Lung (tissue), 12 donors: ENCODE results near the gene ACTA1. TPM values are rescaled to one million over a fixed set of nuclear protein-coding genes. Genes with fewer than 3 reads are reported as not detected.
"Not testable (repeated sequence)": the region's sequence is repeated elsewhere in the genome, so short reads cannot be mapped to it uniquely, and the experiment has no call there.

Source experiments
- ATAC-seq: fragments of 200-7000 bp; cut with Tn5 transposase; one replicate; pipeline ENCODE4 v1.9.1; 2020; ENCODE audit warnings: moderate number of reproducible peaks; ENCODE audit not compliant: insufficient read depth, low FRiP score
- DNase-seq, 3 donors: peaks; one replicate each; pipeline ENCODE4 v3.0.0-alpha.2; 2013 to 2017
- H3K27ac ChIP-seq, 2 donors: one replicate each; pipeline ENCODE4 v1.5.1; 2013; ENCODE audit warnings: mild to moderate bottlenecking in 2 of 2, moderate library complexity in 2 of 2, control low read depth in 1 of 2, inconsistent platforms in 1 of 2, low read depth in 1 of 2, low read length in 1 of 2
- H3K27me3 ChIP-seq, 3 donors: one replicate each; pipeline ENCODE4 v1.5.1; 2013; ENCODE audit warnings: low read length in 2 of 3; ENCODE audit not compliant: control insufficient read depth in 3 of 3, insufficient read depth in 3 of 3
- H3K36me3 ChIP-seq, 4 donors: one replicate each; pipeline ENCODE4 v1.5.1; 2013; ENCODE audit warnings: low read length in 4 of 4, mild to moderate bottlenecking in 1 of 4, moderate library complexity in 1 of 4; ENCODE audit not compliant: control insufficient read depth in 4 of 4, insufficient read depth in 4 of 4
- H3K4me1 ChIP-seq, 5 donors: one replicate each; pipeline ENCODE4 v1.5.1; 2013; ENCODE audit warnings: low read length in 5 of 5, mild to moderate bottlenecking in 2 of 5, moderate library complexity in 1 of 5; ENCODE audit not compliant: control insufficient read depth in 5 of 5, insufficient read depth in 5 of 5
- H3K4me3 ChIP-seq: one replicate; pipeline ENCODE4 v1.5.1; 2013; ENCODE audit warnings: mild to moderate bottlenecking, control low read depth, moderate library complexity
- H3K9ac ChIP-seq, 2 donors: one replicate each; pipeline ENCODE4 v1.5.1; 2013; ENCODE audit warnings: low read length in 2 of 2, control low read depth in 1 of 2; ENCODE audit not compliant: insufficient read depth in 1 of 2
- H3K9me3 ChIP-seq, 4 donors: one replicate each; pipeline ENCODE4 v1.5.1; 2013; ENCODE audit warnings: low read length in 3 of 4, mild to moderate bottlenecking in 1 of 4, moderate library complexity in 1 of 4; ENCODE audit not compliant: control insufficient read depth in 4 of 4, insufficient read depth in 3 of 4
- WGBS, 2 donors: extraction: QIAGEN DNeasy Blood & Tissue Kit; methylation state at CpG; one replicate each; pipeline ENCODE4 v1.1.7; 2013; 5-methylcytosine and 5-hydroxymethylcytosine counted together
- polyA plus RNA-seq, 2 donors: library from polyadenylated mRNA; stranded (reverse); fragments of 200-250 nt; gene quantifications; one replicate each; pipeline ENCODE4 v1.2.1, GENCODE V29; 2013
- total RNA-seq, 2 donors: library from RNA; depleted of rRNA in 1 of 2; stranded (reverse); fragments of >200 nt in 1 of 2; gene quantifications; one replicate each; pipeline ENCODE4 v1.2.1, GENCODE V29; 2014 to 2021
- TF ChIP-seq, protein P1 (sequence below): IDR thresholded peaks from 2 replicates; pipeline ENCODE4 v1.5.1; 2012; ENCODE audit warnings: mild to moderate bottlenecking; ENCODE audit errors: control extremely low read depth, extremely low read depth
- donor health status: control.
- donor health status: control.
- donor health status: Bipolar disorder and iron deficiency.
- donor health status: healthy.
- donor health status: DM: yes; HTN: yes; CAD: no.

Gene ACTA1
- total and polyA plus RNA-seq, 4 donors, result 0.33 to 1.4 (median 0.77) TPM

DNA sequence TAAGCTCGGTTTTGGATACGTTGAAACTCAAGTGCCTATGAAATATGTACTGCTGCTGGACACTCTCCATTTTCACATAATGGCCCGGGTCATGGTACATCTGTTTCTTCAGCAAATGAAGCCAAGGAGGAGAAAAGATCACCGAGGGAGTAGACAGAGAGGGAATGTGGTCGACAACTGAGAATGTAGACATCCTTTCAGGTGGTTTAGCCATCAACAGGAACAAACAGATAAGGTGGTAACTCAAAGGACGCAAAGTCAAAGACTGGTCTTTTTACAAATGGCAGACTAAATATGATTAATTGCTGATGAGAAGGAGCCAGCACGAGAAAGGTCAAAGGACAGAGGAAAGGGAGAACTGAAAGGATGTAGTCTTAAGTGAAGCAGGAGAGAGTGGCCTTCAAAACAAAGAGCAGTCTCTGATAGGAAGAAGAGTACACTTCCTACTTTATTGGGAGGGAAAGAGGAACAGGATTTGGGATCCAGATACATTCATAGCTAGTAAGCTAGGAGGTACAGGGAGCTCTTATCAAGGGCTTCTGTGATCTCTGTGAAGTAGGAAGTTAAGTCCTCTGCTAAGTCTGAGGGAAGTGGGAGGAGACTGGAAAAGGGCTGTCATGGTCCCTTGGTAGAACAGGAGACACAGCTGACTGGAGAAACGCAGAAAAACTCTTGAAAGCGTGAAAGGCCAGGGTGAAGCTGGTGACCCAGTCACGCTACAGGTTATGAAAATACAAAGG, 45.9 kb upstream of the ACTA1 start:
- TF ChIP-seq, protein P1, sequence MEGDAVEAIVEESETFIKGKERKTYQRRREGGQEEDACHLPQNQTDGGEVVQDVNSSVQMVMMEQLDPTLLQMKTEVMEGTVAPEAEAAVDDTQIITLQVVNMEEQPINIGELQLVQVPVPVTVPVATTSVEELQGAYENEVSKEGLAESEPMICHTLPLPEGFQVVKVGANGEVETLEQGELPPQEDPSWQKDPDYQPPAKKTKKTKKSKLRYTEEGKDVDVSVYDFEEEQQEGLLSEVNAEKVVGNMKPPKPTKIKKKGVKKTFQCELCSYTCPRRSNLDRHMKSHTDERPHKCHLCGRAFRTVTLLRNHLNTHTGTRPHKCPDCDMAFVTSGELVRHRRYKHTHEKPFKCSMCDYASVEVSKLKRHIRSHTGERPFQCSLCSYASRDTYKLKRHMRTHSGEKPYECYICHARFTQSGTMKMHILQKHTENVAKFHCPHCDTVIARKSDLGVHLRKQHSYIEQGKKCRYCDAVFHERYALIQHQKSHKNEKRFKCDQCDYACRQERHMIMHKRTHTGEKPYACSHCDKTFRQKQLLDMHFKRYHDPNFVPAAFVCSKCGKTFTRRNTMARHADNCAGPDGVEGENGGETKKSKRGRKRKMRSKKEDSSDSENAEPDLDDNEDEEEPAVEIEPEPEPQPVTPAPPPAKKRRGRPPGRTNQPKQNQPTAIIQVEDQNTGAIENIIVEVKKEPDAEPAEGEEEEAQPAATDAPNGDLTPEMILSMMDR, result no peak
- Histone ChIP-seq H3K4me1 (no peaks in the 10 kb centered on the region), H3K9me3 (no peaks in the 10 kb centered on the region), H3K27ac (no peak overlapping the region), H3K9ac (no peak overlapping the region), H3K27me3 (no peaks in the 10 kb centered on the region), H3K36me3 (peaks cover 13 to 31% (median 24%) of the 10 kb centered on the region in 4 donors), H3K4me3 (no peak overlapping the region)
- ATAC-seq, result no peak
- no peak for DNase-seq
- 71 to 77% methylated on average over 10 of the region's 10 CpGs for WGBS, 2 donors

DNA sequence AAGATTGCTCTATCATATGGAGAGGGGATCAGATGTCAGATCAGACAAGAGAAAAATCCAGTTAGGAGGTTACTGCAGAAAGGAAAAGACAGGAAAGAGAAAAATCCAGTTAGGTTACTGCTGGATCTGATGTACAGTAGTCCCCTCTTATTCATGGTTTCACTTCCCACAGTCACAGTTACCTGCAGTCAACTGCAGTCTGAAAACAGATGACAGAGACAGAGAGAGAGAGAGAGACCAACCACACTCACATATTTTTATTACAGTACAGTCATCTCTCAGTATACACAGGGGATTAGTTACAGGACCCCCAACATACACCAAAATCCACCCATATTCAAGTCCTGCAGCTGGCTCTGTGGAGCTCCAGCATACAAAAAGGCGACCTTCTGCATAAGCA, 45.0 kb upstream of the ACTA1 start:
- DNase-seq, result no peak
- Histone ChIP-seq H3K27ac (no peak overlapping the region), H3K27me3 (no peaks in the 10 kb centered on the region), H3K9me3 (no peaks in the 10 kb centered on the region), H3K4me1 (no peaks in the 10 kb centered on the region), H3K4me3 (no peak overlapping the region), H3K9ac (no peak overlapping the region), H3K36me3 (peaks cover 11 to 34% (median 23%) of the 10 kb centered on the region in 4 donors)
- WGBS, 2 donors, result 96 to 99% methylated on average over 1 of the region's 1 CpG
- ATAC-seq, result no peak
- TF ChIP-seq, protein P1, result no peak

DNA sequence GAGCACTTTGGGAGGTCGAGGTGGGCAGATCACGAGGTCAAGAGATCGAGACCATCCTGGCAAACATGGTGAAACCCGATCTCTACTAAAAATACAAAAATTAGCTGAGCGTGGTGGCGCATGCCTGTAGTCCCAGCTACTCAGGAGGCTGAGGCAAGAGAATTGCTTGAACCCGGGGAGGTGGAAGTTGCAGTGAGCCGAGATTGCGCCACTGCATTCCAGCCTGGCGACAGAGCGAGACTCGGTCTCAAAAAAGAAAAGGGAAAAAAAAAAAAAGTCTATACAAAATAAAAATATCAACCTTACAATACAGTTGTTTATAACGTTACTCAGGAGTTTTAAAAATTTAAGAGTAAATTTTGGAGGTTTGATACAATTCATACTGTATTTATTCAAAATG, 42.0 kb upstream of the ACTA1 start:
- H3K9me3 ChIP-seq, H3K9ac ChIP-seq, H3K27ac ChIP-seq, DNase-seq, H3K4me1 ChIP-seq, H3K4me3 ChIP-seq, ATAC-seq, H3K27me3 ChIP-seq: not testable (repeated sequence)
- WGBS, 2 donors, result 83 to 92% methylated on average over 13 of the region's 13 CpGs
- peaks cover 9 to 30% (median 19%) of the 10 kb centered on the region in 4 donors for H3K36me3 ChIP-seq

DNA sequence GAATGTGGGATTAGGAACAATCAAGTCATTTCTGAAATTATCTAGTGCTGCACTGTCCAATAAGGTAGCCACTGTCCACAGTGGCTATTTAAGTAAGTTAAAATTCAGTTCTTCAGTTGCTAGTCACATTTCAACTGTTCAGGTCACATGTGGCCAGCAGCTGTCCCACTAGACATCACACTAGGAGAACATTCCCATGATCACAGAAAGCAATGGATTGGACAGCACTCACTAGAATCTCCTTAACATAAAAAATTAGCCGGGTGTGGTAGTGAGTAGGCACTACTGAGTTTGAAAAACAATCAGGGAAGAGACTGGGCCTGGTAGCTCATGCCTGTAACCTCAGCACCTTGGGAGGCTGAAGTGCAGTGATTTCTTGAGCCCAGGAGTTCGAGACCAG, 40.6 kb upstream of the ACTA1 start:
- Histone ChIP-seq H3K27ac (no peak overlapping the region), H3K4me1 (no peaks in the 10 kb centered on the region), H3K9me3 (no peaks in the 10 kb centered on the region), H3K9ac (no peak overlapping the region), H3K36me3 (peaks cover 12 to 34% (median 18%) of the 10 kb centered on the region in 4 donors), H3K4me3 (no peak overlapping the region), H3K27me3 (no peaks in the 10 kb centered on the region)
- ATAC-seq (no peak), DNase-seq (no peak)
- WGBS, 2 donors, result 94 to 96% methylated on average over 2 of the region's 2 CpGs
- TF ChIP-seq, protein P1, result no peak
